ENCODE measurements around the gene ZSCAN26. TPM values are rescaled to one million over a fixed set of nuclear protein-coding genes. Genes with fewer than 3 reads are reported as not detected.

The ZSCAN26 gene
- total and polyA plus RNA-seq, 2 donors from 2014 or later: 11.8 to 17.2 TPM

- H3K36me3 ChIP-seq (ENCODE audit: control insufficient read depth in 2 of 3, insufficient read depth in 3 of 3, low read length in 3 of 3): peaks cover 3 to 29% (median 13%) of the 10 kb centered on the region in 3 donors
- no peaks in the 10 kb centered on the region for H3K27me3 ChIP-seq (ENCODE audit: control insufficient read depth, insufficient read depth, low read length)
- DNase-seq (no peak), FAIRE-seq (no peak)
- intact Hi-C loops (cut with DNase I): no loop called here
- no peaks in the 10 kb centered on the region for H3K4me1 ChIP-seq (ENCODE audit: control insufficient read depth in 2 of 3, insufficient read depth in 2 of 3, low read depth in 1 of 3, low read length in 3 of 3)
- TF ChIP-seq, protein P1, sequence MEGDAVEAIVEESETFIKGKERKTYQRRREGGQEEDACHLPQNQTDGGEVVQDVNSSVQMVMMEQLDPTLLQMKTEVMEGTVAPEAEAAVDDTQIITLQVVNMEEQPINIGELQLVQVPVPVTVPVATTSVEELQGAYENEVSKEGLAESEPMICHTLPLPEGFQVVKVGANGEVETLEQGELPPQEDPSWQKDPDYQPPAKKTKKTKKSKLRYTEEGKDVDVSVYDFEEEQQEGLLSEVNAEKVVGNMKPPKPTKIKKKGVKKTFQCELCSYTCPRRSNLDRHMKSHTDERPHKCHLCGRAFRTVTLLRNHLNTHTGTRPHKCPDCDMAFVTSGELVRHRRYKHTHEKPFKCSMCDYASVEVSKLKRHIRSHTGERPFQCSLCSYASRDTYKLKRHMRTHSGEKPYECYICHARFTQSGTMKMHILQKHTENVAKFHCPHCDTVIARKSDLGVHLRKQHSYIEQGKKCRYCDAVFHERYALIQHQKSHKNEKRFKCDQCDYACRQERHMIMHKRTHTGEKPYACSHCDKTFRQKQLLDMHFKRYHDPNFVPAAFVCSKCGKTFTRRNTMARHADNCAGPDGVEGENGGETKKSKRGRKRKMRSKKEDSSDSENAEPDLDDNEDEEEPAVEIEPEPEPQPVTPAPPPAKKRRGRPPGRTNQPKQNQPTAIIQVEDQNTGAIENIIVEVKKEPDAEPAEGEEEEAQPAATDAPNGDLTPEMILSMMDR (IDR thresholded peaks at IDR 0.05; ENCODE audit: borderline replicate concordance, extremely low read depth, insufficient read depth): no peak
- no peak overlapping the region for H3K9ac ChIP-seq (ENCODE audit: low read length in 3 of 3)
- H3K9me3 ChIP-seq (ENCODE audit: control insufficient read depth in 2 of 3, insufficient read depth in 1 of 3, low read length in 3 of 3): peaks cover 0 to under 1% (median 0%) of the 10 kb centered on the region in 3 donors
- H3K27ac ChIP-seq (ENCODE audit: low read depth in 2 of 2, low read length in 2 of 2): no peak overlapping the region
- H3K4me3 ChIP-seq (ENCODE audit: low read length in 3 of 3): no peak overlapping the region
Observed at GRCh38 chr6:28277746-28278145, 10.8 kb downstream of the ZSCAN26 start.

- peaks cover 4 to 13% (median 8%) of the 10 kb centered on the region in 3 donors for H3K36me3 ChIP-seq (ENCODE audit: control insufficient read depth in 2 of 3, insufficient read depth in 3 of 3, low read length in 3 of 3)
- H3K27me3 ChIP-seq (ENCODE audit: control insufficient read depth, insufficient read depth, low read length): no peaks in the 10 kb centered on the region
- intact Hi-C loops (cut with DNase I): no loop called here
- TF ChIP-seq, protein P1 (IDR thresholded peaks at IDR 0.05; ENCODE audit: borderline replicate concordance, extremely low read depth, insufficient read depth): no peak
- no peaks in the 10 kb centered on the region for H3K4me1 ChIP-seq (ENCODE audit: control insufficient read depth in 2 of 3, insufficient read depth in 2 of 3, low read depth in 1 of 3, low read length in 3 of 3)
- no peak overlapping the region for H3K27ac ChIP-seq (ENCODE audit: low read depth in 2 of 2, low read length in 2 of 2)
- peaks cover 0 to 5% (median 0%) of the 10 kb centered on the region in 3 donors for H3K9me3 ChIP-seq (ENCODE audit: control insufficient read depth in 2 of 3, insufficient read depth in 1 of 3, low read length in 3 of 3)
- DNase-seq: no peak
- H3K4me3 ChIP-seq (ENCODE audit: low read length in 3 of 3): peak overlapping the region; percentile 64 to 84 (median 80)
- H3K9ac ChIP-seq (ENCODE audit: low read length in 3 of 3): no peak overlapping the region
- FAIRE-seq: no peak
Observed at GRCh38 chr6:28280595-28281287, 13.8 kb downstream of the ZSCAN26 start.

GRCh38 chr6:28281288-28282064 is 14.5 kb downstream of the ZSCAN26 start, which contains the start of gene PGBD1:
TSS of gene PGBD1 (plus strand) at chr6:28281572. CDS start at chr6:28283814, 2,242 bp downstream.
- Histone ChIP-seq H3K4me1 (ENCODE audit: control insufficient read depth in 2 of 3, insufficient read depth in 2 of 3, low read depth in 1 of 3, low read length in 3 of 3) (no peaks in the 10 kb centered on the region), H3K9me3 (ENCODE audit: control insufficient read depth in 2 of 3, insufficient read depth in 1 of 3, low read length in 3 of 3) (peaks cover 0 to 5% (median 0%) of the 10 kb centered on the region in 3 donors), H3K27ac (ENCODE audit: low read depth in 2 of 2, low read length in 2 of 2) (no peak within 1 kb of the TSS), H3K9ac (ENCODE audit: low read length in 3 of 3) (peak within 1 kb of the TSS; percentile 66 to 75 (median 71)), H3K27me3 (ENCODE audit: control insufficient read depth, insufficient read depth, low read length) (no peaks in the 10 kb centered on the region), H3K36me3 (ENCODE audit: control insufficient read depth in 2 of 3, insufficient read depth in 3 of 3, low read length in 3 of 3) (peaks cover 2 to 6% (median 4%) of the 10 kb centered on the region in 3 donors), H3K4me3 (ENCODE audit: low read length in 3 of 3) (peak within 1 kb of the TSS; percentile 80 to 84 (median 81))
- FAIRE-seq (no peak), DNase-seq (peak; percentile 78 to 89 (median 79))
- intact Hi-C loops (cut with DNase I): no loop called here
- TF ChIP-seq, protein P1 (IDR thresholded peaks at IDR 0.05; ENCODE audit: borderline replicate concordance, extremely low read depth, insufficient read depth): no peak
